ENCODE measurements around the gene RBM12.

Gene RBM12

DNA sequence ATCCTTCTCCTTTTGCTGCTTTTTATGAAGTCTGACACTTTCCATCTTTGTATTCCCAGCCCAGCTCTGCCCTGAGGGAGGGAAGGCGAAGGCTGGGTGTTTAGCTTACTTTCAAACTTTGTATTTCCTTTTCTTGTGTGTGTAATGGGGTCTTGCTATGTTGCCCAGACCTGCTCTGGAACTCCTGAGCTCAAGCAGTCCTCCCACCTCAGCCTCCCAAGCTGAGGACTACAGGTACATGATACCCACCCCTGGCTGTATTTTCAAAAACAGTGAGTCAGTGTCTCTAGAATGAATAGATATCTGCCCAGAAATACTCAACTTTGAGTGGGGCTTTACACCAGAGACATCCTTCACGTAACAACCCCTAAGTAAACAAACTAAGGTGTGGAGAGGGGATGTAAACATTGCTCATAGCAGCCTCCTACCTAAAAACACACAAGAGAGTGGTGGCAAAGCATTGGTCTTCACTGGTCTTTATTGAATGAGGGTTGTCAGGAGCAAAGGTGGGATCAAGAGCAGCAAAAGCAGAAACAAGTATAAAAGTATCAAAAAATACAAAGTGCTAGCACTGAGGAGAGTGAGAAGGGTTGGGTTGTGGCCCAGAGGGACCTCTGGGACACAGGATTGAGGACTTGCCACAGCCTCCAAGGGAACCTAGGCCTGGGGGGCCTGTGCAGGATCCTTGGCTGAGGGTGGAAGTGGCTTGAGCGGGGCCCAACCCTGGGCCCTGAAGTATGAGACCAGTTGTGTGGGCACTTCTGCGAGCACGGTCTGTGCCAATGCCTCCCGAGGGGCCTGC lies 38.9 kb downstream of the RBM12 start:
- peak overlapping the region; percentile 44 for H3K27ac ChIP-seq
- DNase-seq (ENCODE audit: low read depth, low spot score), result no peak

- no peak for DNase-seq (ENCODE audit: low read depth, low spot score)
- no peak overlapping the region for H3K27ac ChIP-seq
Measured at GRCh38 chr20:35621560-35621946, 43.1 kb downstream of the RBM12 start.

DNA sequence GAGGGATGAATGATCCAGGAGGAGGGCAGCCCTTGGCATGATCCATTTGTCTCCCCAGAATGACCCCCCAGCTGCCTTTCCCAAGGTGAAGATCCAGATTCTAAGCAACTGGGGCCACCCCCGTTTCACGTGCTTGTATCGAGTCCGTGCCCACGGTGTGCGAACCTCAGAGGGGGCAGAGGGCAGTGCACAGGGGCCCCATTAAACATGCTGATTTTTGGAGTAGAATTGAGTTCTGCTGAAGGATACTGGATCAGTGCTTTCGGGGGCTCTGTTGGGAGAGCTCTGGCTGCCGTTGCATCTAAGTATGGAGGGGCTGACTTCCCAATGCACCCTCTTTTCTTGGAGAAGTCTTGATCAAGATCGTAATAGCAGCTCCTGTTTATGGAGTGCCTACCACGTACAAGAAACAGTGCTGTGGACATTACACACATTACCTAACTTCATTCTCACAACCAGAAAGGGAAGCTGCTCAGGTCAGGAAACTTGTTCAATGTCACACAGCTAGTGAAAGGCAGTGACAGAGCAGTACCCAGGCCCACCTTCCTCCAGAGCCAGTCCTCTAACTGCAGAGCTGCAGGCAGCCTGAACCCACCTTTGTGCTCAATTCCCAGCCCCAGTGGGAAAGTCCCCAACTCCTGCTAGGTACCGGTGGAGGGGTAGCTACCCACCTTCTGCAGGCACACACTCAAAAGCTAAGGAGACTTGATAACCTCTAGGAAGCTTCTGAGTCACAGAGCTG lies 43.7 kb downstream of the RBM12 start:
- no peak for DNase-seq (ENCODE audit: low read depth, low spot score)
- H3K27ac ChIP-seq, result no peak overlapping the region

GRCh38 chr20:35619196-35620095 lies 45.3 kb downstream of the RBM12 start:
- no peak for DNase-seq (ENCODE audit: low read depth, low spot score)

DNA sequence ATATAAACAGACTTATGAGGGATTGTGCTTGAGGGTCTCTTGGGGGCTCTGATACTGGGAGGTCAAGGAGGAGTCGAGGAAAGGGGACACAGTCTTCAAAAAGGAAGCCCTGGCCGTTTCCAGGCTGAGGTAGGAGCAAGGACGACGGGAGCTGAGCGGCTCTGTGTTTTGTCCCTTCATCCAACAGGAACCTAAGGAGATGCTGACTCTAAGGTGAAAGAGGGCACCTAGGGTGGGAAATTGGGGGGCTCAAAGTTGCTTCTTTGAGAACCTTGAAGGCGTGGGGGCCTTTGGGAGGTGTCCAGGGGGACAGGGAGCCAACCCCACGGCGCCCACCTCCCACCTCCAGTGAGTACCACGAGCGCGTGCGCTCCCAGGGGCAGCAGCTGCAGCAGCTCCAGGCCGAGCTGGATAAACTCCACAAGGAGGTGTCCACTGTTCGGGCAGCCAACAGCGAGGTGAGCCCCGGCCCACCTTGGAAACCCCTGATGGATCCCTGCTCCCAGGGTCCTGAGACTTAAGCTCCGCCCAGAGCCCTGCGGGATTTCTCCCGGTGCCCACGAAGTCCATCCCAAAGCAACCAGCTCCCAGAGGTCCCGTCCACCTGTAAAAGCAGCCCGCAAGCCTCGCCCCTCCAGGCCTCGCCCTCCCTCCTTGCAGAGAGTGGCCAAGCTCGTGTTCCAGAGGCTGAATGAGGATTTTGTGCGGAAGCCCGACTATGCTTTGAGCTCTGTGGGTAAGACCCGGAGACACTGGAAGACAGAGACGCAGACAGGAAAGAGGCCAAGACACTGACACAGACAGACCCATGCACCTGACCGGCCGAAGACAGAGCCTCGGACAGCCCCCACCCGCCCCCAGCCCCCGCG lies 46.2 kb downstream of the RBM12 start:
- DNase-seq (ENCODE audit: low read depth, low spot score), result no peak
- peak overlapping the region; percentile 46 for H3K27ac ChIP-seq

More at GRCh38 chr20:35619196-35620095, 45.3 kb downstream of the RBM12 start:
- no peak overlapping the region for H3K27ac ChIP-seq

GRCh38 chr20:35617397-35618262 lies 47.1 kb downstream of the RBM12 start:
- no peak for DNase-seq (ENCODE audit: low read depth, low spot score)
- H3K27ac ChIP-seq, result peak overlapping the region; percentile 46

- peak; percentile 94 for DNase-seq (ENCODE audit: low read depth, low spot score)
- peak overlapping the region; percentile 46 for H3K27ac ChIP-seq
Measured at GRCh38 chr20:35616465-35617396, 48.0 kb downstream of the RBM12 start.

DNA sequence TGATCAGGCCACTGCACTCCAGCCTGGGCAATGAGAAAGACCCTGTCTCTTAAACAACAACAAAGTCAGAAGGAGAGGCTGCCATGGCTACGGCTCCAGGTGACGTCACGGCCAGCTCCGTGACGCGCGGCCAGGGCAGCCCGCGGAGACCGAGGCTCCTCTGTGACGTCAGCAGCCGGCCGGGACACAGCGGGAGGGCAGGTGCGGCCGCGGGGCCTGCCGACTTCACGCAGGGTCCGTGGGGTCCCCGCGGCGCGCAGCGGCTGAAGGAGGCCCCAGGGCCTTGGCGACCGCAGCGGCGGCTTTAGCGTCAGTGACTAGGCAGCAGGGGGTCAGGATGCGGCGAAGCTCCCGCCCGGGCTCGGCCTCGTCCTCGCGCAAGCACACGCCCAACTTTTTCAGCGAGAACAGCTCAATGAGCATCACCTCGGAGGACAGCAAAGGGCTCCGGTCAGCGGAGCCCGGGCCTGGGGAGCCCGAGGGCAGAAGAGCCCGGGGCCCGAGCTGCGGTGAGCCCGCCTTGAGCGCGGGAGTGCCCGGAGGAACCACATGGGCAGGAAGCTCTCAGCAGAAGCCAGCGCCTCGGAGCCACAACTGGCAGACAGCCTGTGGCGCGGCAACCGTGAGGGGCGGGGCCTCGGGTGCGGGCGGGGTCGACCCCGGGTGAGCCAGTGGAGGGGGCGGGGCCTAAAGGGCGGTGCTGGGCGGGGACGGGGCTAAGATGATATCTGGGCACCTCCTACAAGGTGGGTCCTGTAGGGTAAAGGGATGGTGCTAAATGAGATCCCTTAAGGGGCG lies 48.8 kb downstream of the RBM12 start, which contains the start of gene SPAG4:
SPAG4 (plus strand) TSS at position 163 of the 798 bp plus-strand sequence; CDS start at position 338, 175 bp downstream.
- H3K27ac ChIP-seq, result peak within 1 kb of the TSS; percentile 50
- DNase-seq (ENCODE audit: low read depth, low spot score), result no peak

DNA sequence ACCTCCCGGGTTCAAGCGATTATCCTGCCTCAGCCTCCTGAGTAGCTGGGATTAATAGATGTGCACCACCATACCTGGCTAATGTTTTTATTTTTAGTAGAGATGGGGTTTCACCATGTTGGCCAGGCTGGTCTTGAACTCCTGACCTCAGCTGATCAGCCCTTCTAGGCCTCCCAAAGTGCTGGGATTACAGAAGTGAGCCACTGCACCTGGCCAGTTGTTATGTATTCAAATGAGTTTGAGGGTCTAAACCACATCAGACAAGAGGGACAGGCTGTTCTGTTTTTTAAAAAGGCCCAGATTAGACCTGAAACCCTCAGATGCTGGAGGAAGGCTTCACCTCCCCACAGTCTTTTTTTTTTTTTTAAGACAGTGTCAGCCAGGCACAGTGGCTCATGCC lies 53.2 kb downstream of the RBM12 start:
- no peak overlapping the region for H3K27ac ChIP-seq
- DNase-seq (ENCODE audit: low read depth, low spot score), result no peak

GRCh38 chr20:35610833-35611427 lies 53.8 kb downstream of the RBM12 start:
- no peak for DNase-seq (ENCODE audit: low read depth, low spot score)
- no peak overlapping the region for H3K27ac ChIP-seq

- no peak overlapping the region for H3K27ac ChIP-seq
- no peak for DNase-seq (ENCODE audit: low read depth, low spot score)
Measured at GRCh38 chr20:35607003-35607735, 57.5 kb downstream of the RBM12 start.

DNA sequence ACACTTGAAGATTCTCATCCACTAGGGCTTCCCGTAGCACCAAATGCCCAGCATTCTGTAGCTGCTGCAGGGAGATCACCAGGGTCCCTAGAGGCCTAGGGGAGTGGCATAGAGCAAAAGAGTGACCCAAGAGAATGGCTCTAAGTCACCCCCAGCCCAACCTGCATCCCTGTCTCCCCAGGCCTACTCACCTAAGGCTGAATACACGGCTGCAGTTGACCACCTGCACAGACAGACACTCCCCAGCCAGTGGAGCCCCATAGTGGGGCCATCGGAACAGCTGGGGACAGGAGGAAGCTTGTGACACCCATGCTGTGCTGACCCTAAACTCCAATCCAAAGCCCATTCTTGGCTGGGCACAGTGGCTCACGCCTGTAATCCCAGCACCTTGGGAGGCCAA lies 58.6 kb downstream of the RBM12 start:
- no peak overlapping the region for H3K27ac ChIP-seq
- DNase-seq (ENCODE audit: low read depth, low spot score), result no peak

DNA sequence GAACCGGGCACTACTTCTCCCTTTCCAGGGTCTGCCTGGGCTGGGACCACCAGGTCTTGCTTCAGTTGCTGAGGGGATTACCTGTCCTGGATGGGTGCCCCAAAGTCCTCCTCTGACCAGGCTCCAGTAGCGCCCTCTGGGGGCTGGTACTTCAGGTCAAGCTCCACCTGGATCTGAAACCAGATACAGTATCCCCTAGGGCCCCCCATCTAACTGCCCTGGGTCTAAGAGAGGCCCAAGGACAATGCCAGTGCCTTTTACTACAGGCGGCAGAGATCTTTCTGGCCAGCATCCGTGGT lies 60.3 kb downstream of the RBM12 start:
- no peak for DNase-seq (ENCODE audit: low read depth, low spot score)
- H3K27ac ChIP-seq, result no peak overlapping the region

- no peak overlapping the region for H3K27ac ChIP-seq
- DNase-seq (ENCODE audit: low read depth, low spot score), result no peak
Measured at GRCh38 chr20:35603695-35604448, 60.8 kb downstream of the RBM12 start.

- H3K27ac ChIP-seq, result no peak overlapping the region
- DNase-seq (ENCODE audit: low read depth, low spot score), result no peak
Measured at GRCh38 chr20:35602851-35603495, 61.7 kb downstream of the RBM12 start.
